Heart right ventricle (tissue), 16 donors: ENCODE results near the gene TMEM190. TPM values are rescaled to one million over a fixed set of nuclear protein-coding genes. Genes with fewer than 3 reads are reported as not detected.

Experiments used
- ATAC-seq, 8 donors: fragments of 200-7000 bp; cut with Tn5 transposase; one replicate each; pipeline ENCODE4 v1.9.1; 2020; ENCODE audit warnings: mild to moderate bottlenecking in 8 of 8, moderate library complexity in 8 of 8, moderate number of reproducible peaks in 1 of 8
- DNase-seq, 2 donors: peaks; one replicate each; pipeline ENCODE4 v3.0.0-alpha.2; 2020
- H3K27ac ChIP-seq, 10 donors: fragments of 200-600 bp; sonication (generic) in 2 of 10; one replicate each; pipeline versions ENCODE4 v1.5.0 to v1.8.0; 2020 to 2022; ENCODE audit warnings: mild to moderate bottlenecking in 3 of 10
- H3K27me3 ChIP-seq, 7 donors: fragments of 200-600 bp; one replicate each; pipeline ENCODE4 v1.8.0; 2021 to 2022; ENCODE audit warnings: mild to moderate bottlenecking in 2 of 7
- H3K36me3 ChIP-seq, 9 donors: fragments of 200-600 bp; sonication (generic) in 1 of 9; one replicate each; pipeline versions ENCODE4 v1.5.0 to v1.8.0; 2020 to 2022; ENCODE audit warnings: mild to moderate bottlenecking in 2 of 9
- H3K4me1 ChIP-seq, 9 donors: fragments of 200-600 bp; sonication (generic) in 1 of 9; one replicate each; pipeline versions ENCODE4 v1.5.0 to v1.8.0; 2020 to 2022; ENCODE audit warnings: mild to moderate bottlenecking in 4 of 9
- H3K4me3 ChIP-seq, 10 donors: fragments of 200-600 bp; sonication (generic) in 2 of 10; one replicate each; pipeline versions ENCODE4 v1.5.0 to v1.8.0; 2020 to 2022; ENCODE audit warnings: mild to moderate bottlenecking in 7 of 10, moderate library complexity in 2 of 10
- H3K9me3 ChIP-seq, 11 donors: fragments of 200-600 bp in 10 of 11; sonication (generic) in 2 of 11; one replicate each; pipeline versions ENCODE4 v1.5.0 to v1.8.0; 2013 to 2022; ENCODE audit warnings: mild to moderate bottlenecking in 2 of 11, control low read depth in 1 of 11, moderate library complexity in 1 of 11
- CTCF ChIP-seq, 9 donors: fragments of 200-600 bp; sonication (generic) in 2 of 9; IDR thresholded peaks; one replicate each; pipeline versions ENCODE4 v1.5.0 to v1.8.0; 2021 to 2022; ENCODE audit warnings: antibody characterized with exemption in 9 of 9, mild to moderate bottlenecking in 5 of 9, moderate library complexity in 1 of 9
- WGBS, 2 donors: extraction: QIAGEN DNeasy Blood & Tissue Kit; methylation state at CpG; one replicate each; pipeline ENCODE4 v1.1.7; 2013; ENCODE audit warnings: inconsistent platforms in 1 of 2; 5-methylcytosine and 5-hydroxymethylcytosine counted together
- intact Hi-C, 10 donors: fragments of 100-400 bp; cut with DNase I; formaldehyde crosslinking; loops; one replicate each; pipeline versions ENCODE4 v1.11.1 to v1.14.2; 2022
- polyA plus RNA-seq, 2 donors: library from polyadenylated mRNA; stranded (reverse); fragments of 200-250 nt; gene quantifications; one replicate each; pipeline ENCODE4 v1.2.3, GENCODE V29; 2013
- total RNA-seq, 10 donors: library from RNA; stranded (reverse); fragmentation: NEBNext Ultra II Directional in 3 of 10; extraction: Animal tissue kit (Norgen Biotek cat#: 25700) in 3 of 10; gene quantifications; one replicate each; pipeline versions ENCODE4 v1.2.1 to v1.2.4, GENCODE V29; 2021 to 2023
- donor health status: Arrhythmogenic right ventricular cardiomyopathy.
- donor health status: ischemic (EF 13 %, LVEDD 7.1; RV severe dilation, severe dysfunction).
- donor health status: healthy with polysubstance abuse.
- donor health status: DM: no; HTN: yes; CAD: no.
- donor health status: DM: no; HTN: no; CAD: no.
- donor health status: ischemic (EF 25% LVEDD 6.9; RV normal size, moderate dysfunction).
- donor health status: ischemic (EF 25% LVEDD 5.7; RV mildly dilated, moderate dysfunction).
- donor health status: healthy.
- donor health status: DM: yes; HTN: yes; CAD: no.
- donor health status: Ischemic cardiomyopathy.
- donor health status: ischemic (EF 35%, LVEDD 5.7; RV mildly dilated, moderate dysfunction).
- donor health status: nonischemic (EF 11% LVEDD 7.7; RV severe dilation, severe dysfunction).
- donor health status: DM: yes; HTN: yes; CAD: no.
- donor health status: PGD.
- donor health status: ischemic (EF 29% LVEDD 5.4; RV normal size, mild dysfunction).
- donor health status: nonischemic (EF 23%, LVEDD 6.1; RV moderate dilation, normal function).

TMEM190 gene
- total and polyA plus RNA-seq, 12 donors = not detected

GRCh38 chr19:55383279-55384130 lies 6.9 kb downstream of the TMEM190 start:
- peak overlapping the region; percentile 77 to 97 (median 91) for H3K27ac ChIP-seq
- intact Hi-C loops = loop anchor here in 9 of 10 donors (2.0 to 10.0 kb wide), 5 partner anchors 43 to 81 kb away; partner anchors contain the start of gene KMT5C (in 1 of the 9)
- 4 to 6% methylated on average over 70 to 88 of the region's 88 CpGs for WGBS, 2 donors
- H3K4me3 ChIP-seq = peak overlapping the region in 9 of 10 donors; percentile 74 to 99 (median 81)
- H3K27me3 ChIP-seq = peaks cover 0 to under 1% (median 0%) of the 10 kb centered on the region in 7 donors
- no peaks in the 10 kb centered on the region for H3K9me3 ChIP-seq
- peaks cover 26 to 41% (median 39%) of the 10 kb centered on the region in 9 donors for H3K4me1 ChIP-seq
- TF ChIP-seq CTCF (IDR thresholded peaks at IDR 0.05) = peak in 6 of 9 donors; percentile 7 to 58 (median 34)
- H3K36me3 ChIP-seq = peaks cover 0 to 21% (median 17%) of the 10 kb centered on the region in 9 donors
- ATAC-seq (peak in 2 of 8 donors; percentile 4 to 6), DNase-seq (peak; percentile 39 to 59)

- Histone ChIP-seq H3K27me3 (no peaks in the 10 kb centered on the region), H3K36me3 (peaks cover 0 to 29% (median 25%) of the 10 kb centered on the region in 9 donors), H3K4me1 (peaks cover 27 to 49% (median 44%) of the 10 kb centered on the region in 9 donors), H3K4me3 (peak within 1 kb of the TSS; percentile 18 to 99 (median 80)), H3K9me3 (no peaks in the 10 kb centered on the region), H3K27ac (peak within 1 kb of the TSS; percentile 77 to 97 (median 91))
- intact Hi-C loops = loop anchor here in 8 of 10 donors (2.0 to 10.0 kb wide), 3 partner anchors 46 to 82 kb away; partner anchors contain the start of gene KMT5C (in 1 of the 8)
- DNase-seq (peak in 1 of 2 donors; percentile 44), ATAC-seq (peak in 1 of 8 donors; percentile 5)
- peak in 1 of 9 donors; percentile 5 for TF ChIP-seq CTCF (IDR thresholded peaks at IDR 0.05)
- 21 to 22% methylated on average over 67 to 72 of the region's 72 CpGs for WGBS, 2 donors
These were observed 7.7 kb downstream of the TMEM190 start, which contains the start of gene TMEM238 for GRCh38 chr19:55384131-55384919. TSS of gene TMEM238 (minus strand) at chr19:55384292. CDS start at chr19:55384259, 33 bp downstream.

GRCh38 chr19:55384920-55385723 lies 8.5 kb downstream of the TMEM190 start:
- peak in 1 of 9 donors; percentile 2 for TF ChIP-seq CTCF (IDR thresholded peaks at IDR 0.05)
- WGBS, 2 donors = 6% methylated on average over 34 of the region's 34 CpGs

More at GRCh38 chr19:55384920-55385723, 8.5 kb downstream of the TMEM190 start:
- peak overlapping the region; percentile 77 to 97 (median 91) for H3K27ac ChIP-seq
- DNase-seq (peak; percentile 96 to 97), ATAC-seq (peak; percentile 86 to 95 (median 90))
- peaks cover 27 to 55% (median 44%) of the 10 kb centered on the region in 9 donors for H3K4me1 ChIP-seq
- peak overlapping the region; percentile 18 to 99 (median 80) for H3K4me3 ChIP-seq
- H3K27me3 ChIP-seq = no peaks in the 10 kb centered on the region
- H3K9me3 ChIP-seq = no peaks in the 10 kb centered on the region
- H3K36me3 ChIP-seq = peaks cover 0 to 37% (median 32%) of the 10 kb centered on the region in 9 donors
- intact Hi-C loops = loop anchor here in 9 of 10 donors (1.0 to 10.0 kb wide), 8 partner anchors 23 to 103 kb away; partner anchors contain the start of genes KMT5C (in 3 of the 9), BRSK1 (in 1 of the 9), C19orf85 (in 1 of the 9) and HSPBP1 (in 1 of the 9)
